Endothelial cell of umbilical vein (primary cell): ENCODE results near the gene FLT1. TPM values are rescaled to one million over a fixed set of nuclear protein-coding genes. Genes with fewer than 3 reads are reported as not detected.

Experiments
- BruUV-seq: library from RNA; stranded (reverse); fragments of 400-500 nt; replicated peaks from 2 replicates; lab custom pipeline; 2021; lab: Mats Ljungman, UMichigan
- CTCF ChIA-PET: fragments of 300-600, 350-600 bp; sonication (Branson Sonifier 250); formaldehyde crosslinking; loops from one replicate; lab custom pipeline; 2021; ENCODE audit warnings: antibody characterized with exemption, inconsistent platforms; lab: Charles Lee
- POLR2A ChIA-PET: fragments of 300-600, 350-600 bp; sonication (Branson Sonifier 250); formaldehyde crosslinking; loops from one replicate; lab custom pipeline; 2021; ENCODE audit warnings: antibody characterized with exemption, inconsistent platforms; lab: Charles Lee
- DNase-seq: peaks from one replicate; pipeline ENCODE4 v3.0.0-alpha.2; 2011; ENCODE audit warnings: low read depth, low spot score
- FAIRE-seq: peaks from 2 replicates; lab custom pipeline; 2011; peaks lifted over from hg19 to GRCh38; lab: Jason Lieb, UNC
- H2AFZ ChIP-seq: 2 replicates; pipeline ENCODE4 v1.6.0; 2012; ENCODE audit warnings: low read depth, low read length, control low read depth, inconsistent platforms
- H3K27ac ChIP-seq: 2 replicates; pipeline ENCODE4 v1.5.1; 2011; ENCODE audit warnings: low read depth, mild to moderate bottlenecking, control low read depth, low read length, moderate library complexity; ENCODE audit not compliant: insufficient read depth
- H3K27me3 ChIP-seq, 2 experiments: 2 replicates each; pipeline versions ENCODE4 v1.6.0 to v1.6.1; 2011; ENCODE audit warnings: low read length in 2 of 2, mixed read lengths in 1 of 2; ENCODE audit not compliant: control insufficient read depth in 2 of 2, insufficient read depth in 2 of 2
- H3K36me3 ChIP-seq, 2 experiments: 2 replicates in 1 of 2; 3 replicates in 1 of 2; pipeline ENCODE4 v1.5.1; 2011; ENCODE audit warnings: low read length in 2 of 2, mild to moderate bottlenecking in 1 of 2, moderate library complexity in 1 of 2; ENCODE audit not compliant: control insufficient read depth in 2 of 2, insufficient read depth in 2 of 2; ENCODE audit errors: extremely low read depth in 1 of 2
- H3K4me1 ChIP-seq: 3 replicates; pipeline ENCODE4 v1.5.1; 2011; ENCODE audit warnings: mild to moderate bottlenecking, low read length; ENCODE audit not compliant: control insufficient read depth, insufficient read depth; ENCODE audit errors: extremely low read depth
- H3K4me2 ChIP-seq: 2 replicates; pipeline ENCODE4 v1.6.1; 2011; ENCODE audit warnings: low read length, control low read depth, mixed read lengths; ENCODE audit not compliant: insufficient read depth
- H3K4me3 ChIP-seq, 3 experiments: fragments of 200-600 bp in 1 of 3; sonication (generic), shearing (Covaris generic) in 1 of 3; replicated peaks in 1 of 3; 2 replicates each; pipeline ENCODE4 v1.5.1; 2011 to 2016; ENCODE audit warnings: control low read depth in 3 of 3, low read length in 3 of 3, mild to moderate bottlenecking in 2 of 3, inconsistent platforms in 1 of 3, low read depth in 1 of 3, moderate library complexity in 1 of 3; ENCODE audit not compliant: insufficient read depth in 1 of 3
- H3K79me2 ChIP-seq: 2 replicates; pipeline ENCODE4 v1.6.0; 2012; ENCODE audit warnings: low read length, inconsistent platforms; ENCODE audit not compliant: control insufficient read depth, insufficient read depth
- H3K9ac ChIP-seq: replicated peaks from 2 replicates; pipeline ENCODE3; 2011; ENCODE audit warnings: low read length, control low read depth; ENCODE audit not compliant: insufficient read depth; ENCODE audit errors: extremely low read depth
- H3K9me1 ChIP-seq: replicated peaks from 3 replicates; pipeline ENCODE4 v1.6.0; 2011; ENCODE audit warnings: mild to moderate bottlenecking, low read length; ENCODE audit not compliant: control insufficient read depth, insufficient read depth; ENCODE audit errors: extremely low read depth
- H3K9me3 ChIP-seq: replicated peaks from 2 replicates; pipeline ENCODE4 v1.5.1; 2012; ENCODE audit warnings: low read length, inconsistent platforms; ENCODE audit not compliant: control insufficient read depth, insufficient read depth
- H4K20me1 ChIP-seq: replicated peaks from 2 replicates; pipeline ENCODE3; 2011; ENCODE audit warnings: mild to moderate bottlenecking, low read length; ENCODE audit not compliant: control insufficient read depth, insufficient read depth; ENCODE audit errors: extremely low read depth
- EZH2 ChIP-seq: IDR thresholded peaks from 2 replicates; pipeline ENCODE4 v1.6.1; 2012; ENCODE audit warnings: borderline replicate concordance, low read depth, mild to moderate bottlenecking, moderate library complexity, low read length, inconsistent platforms; ENCODE audit not compliant: severe bottlenecking
- FOS ChIP-seq: IDR thresholded peaks from 2 replicates; pipeline ENCODE4 v1.6.1; 2011; ENCODE audit warnings: mild to moderate bottlenecking, low read length, moderate library complexity, borderline replicate concordance; ENCODE audit not compliant: insufficient read depth
- GATA2 ChIP-seq: IDR thresholded peaks from 2 replicates; pipeline ENCODE4 v1.7.0; 2011; ENCODE audit warnings: low read depth, mild to moderate bottlenecking, moderate library complexity, mixed read lengths, low read length; ENCODE audit not compliant: insufficient read length, insufficient read depth
- JUN ChIP-seq: IDR thresholded peaks from 2 replicates; pipeline ENCODE4 v1.6.1; 2011; ENCODE audit warnings: borderline replicate concordance, low read depth; ENCODE audit not compliant: insufficient read length, insufficient read depth
- MAX ChIP-seq: IDR thresholded peaks from 2 replicates; pipeline ENCODE4 v1.6.1; 2011; ENCODE audit not compliant: insufficient read depth, insufficient read length
- POLR2A ChIP-seq: IDR thresholded peaks from 2 replicates; pipeline ENCODE4 v1.6.1; 2012; ENCODE audit warnings: low read depth, mild to moderate bottlenecking, control low read depth, low read length
- POLR2AphosphoS5 ChIP-seq: IDR thresholded peaks from 2 replicates; pipeline ENCODE4 v1.6.1; 2012; ENCODE audit warnings: low read depth, mild to moderate bottlenecking, control low read depth, low read length, moderate library complexity; ENCODE audit not compliant: insufficient read depth
- dilution Hi-C: fragments of 300-500 bp; cut with MboI; formaldehyde crosslinking; loops from one replicate; pipeline ENCODE4 v1.15.0; 2019; ENCODE audit warnings: low sequenced_read_pairs; ENCODE audit not compliant: extremely low pct_ligation_motif_present
- intact Hi-C: fragments of 100-400 bp; cut with micrococcal nuclease; formaldehyde crosslinking; loops from one replicate; pipeline ENCODE4 v1.10.0; 2022
- polyA plus RNA-seq, 4 experiments: library from polyadenylated mRNA; depleted of rRNA in 3 of 4; stranded (reverse) in 3 of 4; unstranded in 1 of 4; fragments of >200 nt; gene quantifications; 2 replicates each; pipeline versions ENCODE4 v1.2.1 to v1.2.3, GENCODE V29; 2011 to 2012; ENCODE audit warnings: missing spikeins in 1 of 4
- total RNA-seq: library from RNA; stranded (reverse); gene quantifications from 2 replicates; pipeline ENCODE4 v1.2.3, GENCODE V29; 2021

FLT1 gene
- total and polyA plus RNA-seq, 2 donors (not counting 3 experiments of a cell fraction or from before 2014, with no cell fraction given), result 16.0 to 104 TPM

- no peaks in the 10 kb centered on the region for H3K9me3 ChIP-seq
- H4K20me1 ChIP-seq, result no peaks in the 10 kb centered on the region
- CTCF ChIA-PET, result interaction anchor here (0.8 to 2.3 kb wide), 7 partner anchors 9 to 174 kb away, joined by 3 to 12 read pairs (median 4); no protein-coding TSS in a partner anchor
- dilution Hi-C loops, result no loop called here
- no peak overlapping the region for H2AFZ ChIP-seq
- BruUV-seq, result no TSS peak
- POLR2A ChIA-PET, result interaction anchor here (1.2 kb wide), 1 partner anchor 12 kb away, joined by 5 read pairs; no protein-coding TSS in a partner anchor
- peaks cover 8 to 15% of the 10 kb centered on the region in 2 experiments for H3K36me3 ChIP-seq
- DNase-seq (peak; percentile 78), FAIRE-seq (peak; percentile 73)
- no peak overlapping the region for H3K9ac ChIP-seq
- H3K9me1 ChIP-seq, result no peaks in the 10 kb centered on the region
- TF ChIP-seq GATA2, result peak; percentile 65
- TF ChIP-seq POLR2AphosphoS5, result no peak
- TF ChIP-seq JUN, result peak; percentile 84
- peak; percentile 85 for TF ChIP-seq FOS
- H3K79me2 ChIP-seq, result peaks cover 25% of the 10 kb centered on the region
- no peaks in the 10 kb centered on the region for H3K27me3 ChIP-seq
- H3K27ac ChIP-seq, result peak overlapping the region; percentile 77
- intact Hi-C loops, result loop anchor here (1.0 kb wide), 2 partner anchors 27 to 111 kb away; no protein-coding TSS in a partner anchor
- H3K4me1 ChIP-seq, result peaks cover 60% of the 10 kb centered on the region
- H3K4me3 ChIP-seq, result no peak overlapping the region
- H3K4me2 ChIP-seq, result peak overlapping the region; percentile 50
Measured at GRCh38 chr13:28463481-28463880, 31.4 kb downstream of the FLT1 start.

GRCh38 chr13:28459911-28460310 lies 35.0 kb downstream of the FLT1 start:
- CTCF ChIA-PET, result no interaction called here
- H3K79me2 ChIP-seq, result peaks cover 17% of the 10 kb centered on the region
- H3K27ac ChIP-seq, result no peak overlapping the region
- no peaks in the 10 kb centered on the region for H3K27me3 ChIP-seq
- dilution Hi-C loops, result no loop called here
- intact Hi-C loops, result no loop called here
- POLR2A ChIA-PET, result interaction anchor here (0.7 kb wide), 1 partner anchor 63 kb away, joined by 5 read pairs; no protein-coding TSS in a partner anchor
- H3K4me2 ChIP-seq, result no peak overlapping the region
- H3K4me3 ChIP-seq, result no peak overlapping the region
- no peaks in the 10 kb centered on the region for H3K9me3 ChIP-seq
- H3K4me1 ChIP-seq, result peaks cover 31% of the 10 kb centered on the region
- no TSS peak for BruUV-seq
- peaks cover 10 to 15% of the 10 kb centered on the region in 2 experiments for H3K36me3 ChIP-seq
- H3K9ac ChIP-seq, result no peak overlapping the region
- no peak overlapping the region for H2AFZ ChIP-seq
- no peaks in the 10 kb centered on the region for H3K9me1 ChIP-seq
- no peak for DNase-seq
- no peaks in the 10 kb centered on the region for H4K20me1 ChIP-seq
- TF ChIP-seq MAX, result no peak
- no peak for TF ChIP-seq JUN
- no peak for TF ChIP-seq POLR2AphosphoS5
- TF ChIP-seq EZH2, result no peak
- TF ChIP-seq POLR2A, result no peak
- no peak for TF ChIP-seq GATA2
- no peak for FAIRE-seq
